Measurements from ENCODE around the gene PRSS57. TPM values are rescaled to one million over a fixed set of nuclear protein-coding genes. Genes with fewer than 3 reads are reported as not detected.

The PRSS57 gene
- total RNA-seq, 1 experiment from 2014 or later, result not detected

DNA sequence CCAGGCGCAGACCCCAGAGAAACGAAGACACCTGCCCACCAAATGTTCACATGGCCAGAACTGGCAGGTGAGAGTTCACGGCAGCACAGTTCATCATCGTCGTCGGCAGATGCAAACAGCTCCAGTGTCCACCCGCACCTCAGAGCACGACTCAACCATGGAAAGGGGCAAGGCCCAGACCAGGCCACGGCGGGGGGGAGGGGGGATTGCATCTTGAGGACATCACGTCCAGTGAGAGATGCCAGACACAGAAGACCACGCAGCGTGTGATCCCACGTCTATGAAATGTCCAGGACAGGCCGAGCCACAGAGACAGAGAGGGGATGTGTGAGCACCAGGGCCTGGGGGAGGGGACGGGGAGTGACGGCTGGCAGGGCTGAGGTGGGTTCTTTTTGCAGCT, 39.6 kb downstream of the PRSS57 start:
- H3K4me1 ChIP-seq (ENCODE audit: control insufficient read depth, insufficient read depth, low read length), result no peaks in the 10 kb centered on the region; the same call in 1 of the 2 replicates
- DNase-seq (ENCODE audit: low read depth, low spot score) (no peak), ATAC-seq (no peak)
- no peaks in the 10 kb centered on the region; the same call in 1 of the 2 replicates for H3K36me3 ChIP-seq (ENCODE audit: control insufficient read depth, insufficient read depth, low read length)
- intact Hi-C loops (cut with micrococcal nuclease; ENCODE audit: unreplicated experiment), result no loop called here
- H3K27me3 ChIP-seq (ENCODE audit: control insufficient read depth, insufficient read depth, low read length), result no peaks in the 10 kb centered on the region
- H3K9me3 ChIP-seq (ENCODE audit: control insufficient read depth, insufficient read depth, low read depth, low read length), result no peaks in the 10 kb centered on the region
- in situ Hi-C loops (cut with HindIII; ENCODE audit: low pct_unique_long_range_greater_than_20kb, low sequenced_read_pairs), result no loop called here
- POLR2A ChIA-PET, result no interaction called here
- CTCF ChIA-PET, result no interaction called here
- no peak for TF ChIP-seq TCF7L2 (IDR thresholded peaks at IDR 0.05; ENCODE audit: low read depth, low read length)
- TF ChIP-seq, protein P1, sequence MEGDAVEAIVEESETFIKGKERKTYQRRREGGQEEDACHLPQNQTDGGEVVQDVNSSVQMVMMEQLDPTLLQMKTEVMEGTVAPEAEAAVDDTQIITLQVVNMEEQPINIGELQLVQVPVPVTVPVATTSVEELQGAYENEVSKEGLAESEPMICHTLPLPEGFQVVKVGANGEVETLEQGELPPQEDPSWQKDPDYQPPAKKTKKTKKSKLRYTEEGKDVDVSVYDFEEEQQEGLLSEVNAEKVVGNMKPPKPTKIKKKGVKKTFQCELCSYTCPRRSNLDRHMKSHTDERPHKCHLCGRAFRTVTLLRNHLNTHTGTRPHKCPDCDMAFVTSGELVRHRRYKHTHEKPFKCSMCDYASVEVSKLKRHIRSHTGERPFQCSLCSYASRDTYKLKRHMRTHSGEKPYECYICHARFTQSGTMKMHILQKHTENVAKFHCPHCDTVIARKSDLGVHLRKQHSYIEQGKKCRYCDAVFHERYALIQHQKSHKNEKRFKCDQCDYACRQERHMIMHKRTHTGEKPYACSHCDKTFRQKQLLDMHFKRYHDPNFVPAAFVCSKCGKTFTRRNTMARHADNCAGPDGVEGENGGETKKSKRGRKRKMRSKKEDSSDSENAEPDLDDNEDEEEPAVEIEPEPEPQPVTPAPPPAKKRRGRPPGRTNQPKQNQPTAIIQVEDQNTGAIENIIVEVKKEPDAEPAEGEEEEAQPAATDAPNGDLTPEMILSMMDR (IDR thresholded peaks at IDR 0.05), result no peak
- TF ChIP-seq, protein P2, sequence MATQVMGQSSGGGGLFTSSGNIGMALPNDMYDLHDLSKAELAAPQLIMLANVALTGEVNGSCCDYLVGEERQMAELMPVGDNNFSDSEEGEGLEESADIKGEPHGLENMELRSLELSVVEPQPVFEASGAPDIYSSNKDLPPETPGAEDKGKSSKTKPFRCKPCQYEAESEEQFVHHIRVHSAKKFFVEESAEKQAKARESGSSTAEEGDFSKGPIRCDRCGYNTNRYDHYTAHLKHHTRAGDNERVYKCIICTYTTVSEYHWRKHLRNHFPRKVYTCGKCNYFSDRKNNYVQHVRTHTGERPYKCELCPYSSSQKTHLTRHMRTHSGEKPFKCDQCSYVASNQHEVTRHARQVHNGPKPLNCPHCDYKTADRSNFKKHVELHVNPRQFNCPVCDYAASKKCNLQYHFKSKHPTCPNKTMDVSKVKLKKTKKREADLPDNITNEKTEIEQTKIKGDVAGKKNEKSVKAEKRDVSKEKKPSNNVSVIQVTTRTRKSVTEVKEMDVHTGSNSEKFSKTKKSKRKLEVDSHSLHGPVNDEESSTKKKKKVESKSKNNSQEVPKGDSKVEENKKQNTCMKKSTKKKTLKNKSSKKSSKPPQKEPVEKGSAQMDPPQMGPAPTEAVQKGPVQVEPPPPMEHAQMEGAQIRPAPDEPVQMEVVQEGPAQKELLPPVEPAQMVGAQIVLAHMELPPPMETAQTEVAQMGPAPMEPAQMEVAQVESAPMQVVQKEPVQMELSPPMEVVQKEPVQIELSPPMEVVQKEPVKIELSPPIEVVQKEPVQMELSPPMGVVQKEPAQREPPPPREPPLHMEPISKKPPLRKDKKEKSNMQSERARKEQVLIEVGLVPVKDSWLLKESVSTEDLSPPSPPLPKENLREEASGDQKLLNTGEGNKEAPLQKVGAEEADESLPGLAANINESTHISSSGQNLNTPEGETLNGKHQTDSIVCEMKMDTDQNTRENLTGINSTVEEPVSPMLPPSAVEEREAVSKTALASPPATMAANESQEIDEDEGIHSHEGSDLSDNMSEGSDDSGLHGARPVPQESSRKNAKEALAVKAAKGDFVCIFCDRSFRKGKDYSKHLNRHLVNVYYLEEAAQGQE (IDR thresholded peaks at IDR 0.05; ENCODE audit: insufficient read depth in 1 of 2, low read depth in 2 of 2, low read length in 1 of 2), result no peak
- no peak for TF ChIP-seq POLR2AphosphoS5 (IDR thresholded peaks at IDR 0.05; ENCODE audit: low read depth, low read length)
- TF ChIP-seq SIN3A (IDR thresholded peaks at IDR 0.05; ENCODE audit: borderline replicate concordance, insufficient read depth, low read depth, low read length), result no peak
- BruUV-seq (replicated peaks), result no TSS peak
- H3K4me3 ChIP-seq (ENCODE audit: low read depth in 2 of 2, low read length in 2 of 2), result no peak overlapping the region
- no peak overlapping the region for H3K27ac ChIP-seq (ENCODE audit: low read length)

DNA sequence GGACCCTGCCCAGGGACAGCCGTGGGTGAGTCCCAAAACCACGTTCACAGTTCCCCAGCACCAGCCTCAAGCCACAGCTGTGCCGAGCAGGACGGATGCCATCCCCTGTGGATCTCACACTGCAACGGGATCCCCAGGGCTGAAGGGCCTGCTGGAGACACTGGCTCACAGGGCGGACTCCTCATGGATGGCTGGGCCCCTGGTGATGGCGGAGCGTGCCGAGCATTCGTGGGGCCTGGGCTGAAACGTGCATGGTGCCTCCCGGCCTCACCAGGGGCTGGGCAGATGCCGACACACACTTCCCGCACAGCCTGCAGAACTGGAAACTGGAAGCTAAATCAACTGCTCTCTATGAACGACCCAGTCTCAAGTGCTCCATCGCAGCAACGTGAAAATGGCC, 41.8 kb downstream of the PRSS57 start:
- no peaks in the 10 kb centered on the region for H3K4me1 ChIP-seq (ENCODE audit: control insufficient read depth, insufficient read depth, low read length)
- H3K9me3 ChIP-seq (ENCODE audit: control insufficient read depth, insufficient read depth, low read depth, low read length), result no peaks in the 10 kb centered on the region
- intact Hi-C loops (cut with micrococcal nuclease; ENCODE audit: unreplicated experiment), result no loop called here
- H3K27me3 ChIP-seq (ENCODE audit: control insufficient read depth, insufficient read depth, low read length), result no peaks in the 10 kb centered on the region
- no TSS peak for BruUV-seq (replicated peaks)
- ChIA-PET CTCF (no interaction called here), POLR2A (no interaction called here)
- in situ Hi-C loops (cut with HindIII; ENCODE audit: low pct_unique_long_range_greater_than_20kb, low sequenced_read_pairs), result no loop called here
- ATAC-seq (no peak), DNase-seq (ENCODE audit: low read depth, low spot score) (no peak)
- H3K4me3 ChIP-seq (ENCODE audit: low read depth in 2 of 2, low read length in 2 of 2), result no peak overlapping the region
- TF ChIP-seq, protein P1 (IDR thresholded peaks at IDR 0.05), result no peak
- TF ChIP-seq TCF7L2 (IDR thresholded peaks at IDR 0.05; ENCODE audit: low read depth, low read length) (no peak), POLR2AphosphoS5 (IDR thresholded peaks at IDR 0.05; ENCODE audit: low read depth, low read length) (no peak), SIN3A (IDR thresholded peaks at IDR 0.05; ENCODE audit: borderline replicate concordance, insufficient read depth, low read depth, low read length) (no peak)
- no peak overlapping the region for H3K27ac ChIP-seq (ENCODE audit: low read length)
- no peaks in the 10 kb centered on the region; the same call in none of the 2 replicates for H3K36me3 ChIP-seq (ENCODE audit: control insufficient read depth, insufficient read depth, low read length)

All from Panc1 (cell line).